Measurements from ENCODE around the gene TRPV6.

The TRPV6 gene

DNA sequence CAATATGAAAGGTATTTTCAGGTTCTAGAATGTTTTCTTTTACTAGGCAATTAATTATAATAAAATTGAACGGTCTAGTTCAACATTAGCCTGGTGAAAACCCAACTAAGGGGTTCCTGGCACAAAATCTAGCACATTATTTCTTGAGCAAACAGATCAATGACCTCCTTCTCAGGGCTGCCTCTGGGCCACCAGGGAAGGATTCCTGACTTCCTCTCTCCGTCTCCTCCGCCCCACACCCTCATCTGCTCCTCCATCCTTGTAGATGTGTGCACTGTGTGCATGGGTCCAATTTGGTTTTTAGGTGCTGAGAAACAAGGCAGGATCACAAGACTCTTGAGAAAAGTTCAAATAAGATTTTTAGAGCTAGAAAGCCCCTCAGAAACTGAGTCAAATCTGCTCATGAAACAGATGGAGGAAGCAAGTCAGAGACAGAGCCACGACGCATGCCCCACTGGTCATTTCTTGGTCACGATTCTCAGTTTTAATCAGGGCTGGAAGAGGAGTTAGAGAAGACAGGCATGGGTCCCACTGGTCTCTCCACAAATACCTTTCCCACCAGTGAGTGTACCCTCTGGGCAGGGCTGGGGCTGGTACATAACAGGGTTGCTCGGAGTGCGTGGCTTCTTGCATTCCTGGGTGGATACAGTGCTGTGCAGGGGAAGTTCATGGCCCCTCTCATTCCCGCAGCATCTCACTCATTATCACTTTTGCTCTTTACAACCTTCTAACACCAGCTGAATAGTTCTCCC lies 3.8 kb downstream of the TRPV6 start:
- no peak for DNase-seq

DNA sequence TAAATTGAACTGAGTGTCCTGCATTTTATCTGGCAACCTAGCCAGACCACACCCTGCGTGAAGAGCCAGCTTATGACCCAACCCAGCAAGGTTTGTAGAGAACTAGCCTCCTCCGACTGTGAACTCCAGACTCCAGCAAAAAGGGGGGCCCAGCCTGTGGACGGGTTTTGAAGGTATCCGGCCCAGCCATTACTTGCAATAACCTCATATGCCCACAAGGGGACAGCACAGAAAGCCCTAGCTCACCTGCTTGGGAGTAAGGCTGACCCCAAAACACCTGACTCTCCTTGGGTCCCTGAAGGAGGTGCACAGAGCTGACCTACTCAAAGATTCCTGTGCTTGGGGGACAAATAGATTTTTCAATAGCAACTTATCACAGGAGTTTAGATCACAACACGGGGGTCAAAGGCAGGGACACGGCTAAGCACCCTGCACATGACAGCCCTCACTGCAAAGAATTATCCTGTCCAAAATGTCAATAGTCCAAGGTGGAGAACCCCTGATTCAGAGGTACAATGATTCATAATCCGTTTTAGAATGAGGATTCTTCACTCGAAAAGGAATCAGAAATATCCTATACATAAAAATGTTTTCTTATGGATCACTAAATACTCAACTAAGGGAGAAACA lies 4.6 kb downstream of the TRPV6 start:
- no peak for DNase-seq

DNA sequence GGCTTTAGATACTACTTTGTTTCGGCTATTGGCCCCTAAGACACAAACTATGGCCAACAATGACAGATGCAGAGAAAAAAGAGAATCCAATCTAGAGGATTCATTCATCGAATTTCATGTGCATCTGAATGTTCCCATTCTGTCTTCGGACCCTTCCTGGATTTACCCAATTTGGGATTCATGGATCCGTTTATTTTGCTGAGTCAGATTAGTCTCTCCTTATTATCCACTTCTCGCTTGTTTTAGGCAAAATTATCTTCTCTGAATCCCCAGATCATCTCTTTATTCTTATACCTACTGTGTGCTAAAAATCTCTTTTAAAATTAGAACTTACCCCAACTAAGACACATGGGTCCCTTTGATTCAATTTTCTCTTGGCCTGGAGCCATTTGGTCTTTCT lies 6.5 kb downstream of the TRPV6 start:
- no peak for DNase-seq

DNA sequence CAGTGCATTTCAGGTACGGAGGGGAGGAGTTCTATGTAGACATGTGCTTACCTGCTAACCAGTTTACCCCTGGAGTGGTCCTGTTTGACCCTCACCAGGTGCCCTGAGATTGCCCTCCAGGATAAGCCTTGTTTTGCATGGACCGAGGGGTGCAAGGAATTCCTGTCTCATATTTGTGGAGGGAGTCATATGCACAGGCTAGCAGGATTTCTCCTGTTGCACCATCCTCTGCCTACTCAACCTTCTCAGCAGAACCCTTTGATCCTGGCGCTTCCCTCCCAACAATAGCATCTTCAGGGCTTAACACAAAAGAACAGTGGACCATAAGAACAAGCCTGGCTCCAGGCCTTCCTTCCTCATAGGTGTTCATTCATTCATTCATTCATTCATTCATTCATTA lies 7.2 kb downstream of the TRPV6 start:
- no peak for DNase-seq

DNA sequence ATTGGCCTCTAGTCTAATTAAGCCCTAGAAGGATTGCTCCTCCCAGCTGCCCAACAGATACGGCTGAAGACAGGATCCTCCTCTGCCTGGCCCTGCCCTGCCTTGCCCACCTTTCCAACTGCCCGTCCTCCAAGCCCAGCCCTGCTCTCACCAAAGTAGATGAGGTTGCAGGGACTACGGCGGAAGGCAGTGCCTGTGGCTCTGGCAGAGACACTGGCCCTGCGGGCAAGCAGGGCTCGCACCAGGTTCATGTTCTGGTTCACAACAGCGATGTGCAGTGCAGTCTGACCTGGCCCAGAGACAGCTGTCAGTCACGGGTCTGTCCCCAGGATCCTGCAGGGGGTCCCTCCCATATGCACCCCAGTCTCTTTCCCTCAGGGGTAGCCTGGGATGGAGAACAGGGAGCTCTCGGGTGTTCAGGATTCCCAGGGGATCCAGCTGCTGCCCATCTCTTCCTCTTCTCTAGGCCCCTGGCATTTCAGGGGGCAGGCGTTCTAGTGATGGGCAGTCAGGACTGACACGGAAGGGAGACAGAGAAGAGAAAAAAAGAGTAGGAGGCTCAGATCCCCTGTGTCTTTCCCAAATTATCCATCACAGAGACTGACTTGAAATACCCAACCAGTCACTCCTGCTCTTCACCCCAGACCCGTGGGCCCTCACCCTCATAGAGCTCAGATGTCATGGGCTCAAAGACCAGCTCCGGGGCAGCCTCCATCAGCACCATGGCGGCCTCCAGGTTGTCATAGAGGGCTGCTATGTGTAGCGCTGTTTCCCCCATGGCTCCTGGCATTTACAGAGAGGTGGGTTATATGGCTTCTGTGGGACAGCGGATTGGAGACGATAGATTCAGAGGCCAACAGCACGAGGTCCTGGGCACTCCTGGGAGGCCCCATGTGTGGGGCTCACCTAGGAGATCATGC lies 8.3 kb downstream of the TRPV6 start:
- DNase-seq: no peak

DNA sequence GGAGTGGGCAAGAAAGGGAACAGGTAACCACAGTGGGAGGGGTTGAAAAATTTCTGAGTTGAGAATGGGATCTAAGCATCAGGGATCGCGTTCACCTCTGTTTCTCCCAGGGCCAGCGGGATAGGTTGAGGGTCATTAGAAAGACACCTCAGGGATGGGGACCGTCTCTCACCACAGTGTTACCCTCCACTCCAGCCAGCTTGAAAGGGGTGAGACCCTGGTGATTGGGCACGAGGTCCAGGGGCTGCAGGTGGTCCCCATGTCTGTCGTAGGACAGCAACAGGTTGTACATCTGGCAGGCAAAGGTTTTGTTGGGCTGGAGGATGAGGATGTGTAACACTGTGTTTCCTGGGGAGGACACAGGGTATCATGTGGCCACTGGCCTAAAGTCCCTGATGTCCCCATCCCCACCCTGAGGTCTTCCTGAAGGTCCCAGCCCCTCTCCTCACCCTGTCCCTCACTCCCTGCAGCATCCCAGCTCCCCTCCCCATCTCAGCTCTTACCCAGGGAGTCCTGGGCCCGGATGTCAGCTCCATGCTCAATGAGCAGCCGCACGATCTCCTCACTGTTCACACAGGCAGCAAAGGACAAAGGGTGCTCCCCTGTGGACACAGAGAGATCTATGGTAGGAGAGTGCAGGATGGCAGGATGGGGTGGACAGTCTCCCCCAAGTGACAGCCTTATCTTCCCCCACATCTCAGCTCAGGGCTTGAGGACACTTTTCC lies 9.1 kb downstream of the TRPV6 start:
- no peak for DNase-seq

DNA sequence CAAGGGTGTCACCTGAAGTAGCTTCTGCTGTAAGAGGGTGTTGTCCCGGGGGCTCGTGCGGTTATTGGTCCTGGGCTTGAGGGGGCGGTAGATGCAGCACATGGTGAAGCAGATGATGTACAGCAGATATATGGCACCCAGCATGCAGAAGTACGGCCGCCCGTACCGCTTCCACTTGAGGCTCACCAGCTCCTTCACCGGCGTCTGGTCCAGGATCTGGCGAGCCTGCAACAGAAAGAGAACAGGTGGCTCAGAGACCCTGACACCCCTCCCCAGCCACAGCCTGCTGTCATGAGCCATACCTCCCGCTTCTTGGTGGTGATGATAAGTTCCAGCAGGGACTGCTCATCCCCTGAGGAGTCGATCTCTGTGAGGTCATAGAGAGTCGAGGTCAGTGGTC lies 10.1 kb downstream of the TRPV6 start:
- DNase-seq: no peak

DNA sequence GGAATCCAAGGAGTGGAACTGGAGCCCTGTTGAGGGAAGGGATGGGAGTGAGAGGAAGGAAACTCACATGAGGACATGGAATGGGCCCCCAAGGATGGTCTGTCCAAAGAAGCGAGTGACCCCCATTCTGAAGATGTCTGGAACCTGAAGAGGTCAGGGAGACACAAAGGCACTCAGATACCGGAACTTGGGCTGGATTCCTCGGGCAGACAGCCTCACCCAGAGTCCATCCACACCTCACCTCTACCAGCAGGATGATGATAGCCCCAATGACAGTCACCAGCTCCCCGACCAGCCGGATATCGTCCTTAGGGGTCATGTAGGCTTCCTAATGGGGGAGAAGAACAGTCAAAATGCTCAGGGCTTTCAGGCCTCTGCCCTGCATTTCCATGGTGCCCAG lies 10.7 kb downstream of the TRPV6 start:
- DNase-seq: no peak

DNA sequence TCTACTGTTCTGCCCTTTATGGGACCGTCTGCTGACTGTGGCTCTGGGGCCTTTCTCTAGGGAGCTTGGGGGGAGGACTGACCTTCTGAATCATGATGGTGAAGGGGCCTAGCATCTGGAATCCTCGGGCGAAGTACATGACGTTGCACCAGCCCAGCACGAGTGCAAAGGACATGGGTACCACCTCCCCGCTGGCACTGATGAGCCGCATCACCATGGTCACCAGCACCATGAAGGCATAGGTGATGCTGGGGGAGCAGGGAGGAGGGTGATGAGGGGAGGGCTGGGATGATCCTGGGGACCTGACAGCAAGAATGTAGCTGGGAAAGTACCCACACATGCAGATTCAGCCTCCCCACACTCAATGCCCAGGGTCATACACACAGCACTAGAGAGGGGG lies 11.1 kb downstream of the TRPV6 start:
- DNase-seq: no peak

DNA sequence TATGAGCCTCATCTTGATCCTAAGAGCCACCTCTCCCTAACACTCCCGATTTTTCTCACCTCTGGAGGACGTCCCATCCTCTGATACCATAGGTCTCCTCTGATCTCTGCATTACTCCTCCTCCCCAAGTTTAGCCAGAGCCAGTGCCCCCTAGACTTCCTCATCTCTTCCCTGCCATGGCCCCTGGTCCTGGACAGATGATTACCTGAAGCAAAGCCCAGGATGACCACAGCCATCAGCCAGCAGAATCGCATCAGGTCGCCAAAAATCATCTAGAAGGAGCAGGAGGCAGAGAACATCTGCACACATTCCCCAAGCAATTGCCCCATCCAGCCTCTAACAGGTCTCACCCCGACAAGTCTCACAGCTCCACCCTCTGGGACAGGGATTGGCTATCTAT lies 11.7 kb downstream of the TRPV6 start:
- no peak for DNase-seq

DNA sequence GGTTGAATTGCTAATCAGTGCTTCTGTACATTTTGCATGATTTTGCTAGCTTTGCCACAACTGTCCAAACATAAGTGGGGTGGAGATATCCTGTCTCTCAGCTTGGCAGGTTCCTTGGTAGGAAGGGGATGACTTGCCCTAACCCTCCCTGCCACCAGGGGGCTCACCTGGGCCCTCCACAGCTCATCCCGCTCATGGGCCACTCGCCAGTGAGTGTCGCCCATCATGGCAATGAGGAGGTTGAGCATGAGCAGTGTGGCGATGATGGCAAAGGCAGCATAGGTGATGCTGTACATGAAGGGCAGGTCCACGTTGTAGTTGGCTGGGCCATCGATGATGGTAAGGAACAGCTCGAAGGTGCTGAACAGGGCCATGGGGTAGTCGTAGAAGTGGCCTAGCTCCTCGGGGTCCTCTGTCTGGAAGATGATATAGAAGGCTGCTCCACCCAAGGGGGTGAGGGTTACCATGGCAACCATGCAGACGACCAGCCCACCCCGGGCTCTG lies 12.2 kb downstream of the TRPV6 start:
- DNase-seq: no peak

DNA sequence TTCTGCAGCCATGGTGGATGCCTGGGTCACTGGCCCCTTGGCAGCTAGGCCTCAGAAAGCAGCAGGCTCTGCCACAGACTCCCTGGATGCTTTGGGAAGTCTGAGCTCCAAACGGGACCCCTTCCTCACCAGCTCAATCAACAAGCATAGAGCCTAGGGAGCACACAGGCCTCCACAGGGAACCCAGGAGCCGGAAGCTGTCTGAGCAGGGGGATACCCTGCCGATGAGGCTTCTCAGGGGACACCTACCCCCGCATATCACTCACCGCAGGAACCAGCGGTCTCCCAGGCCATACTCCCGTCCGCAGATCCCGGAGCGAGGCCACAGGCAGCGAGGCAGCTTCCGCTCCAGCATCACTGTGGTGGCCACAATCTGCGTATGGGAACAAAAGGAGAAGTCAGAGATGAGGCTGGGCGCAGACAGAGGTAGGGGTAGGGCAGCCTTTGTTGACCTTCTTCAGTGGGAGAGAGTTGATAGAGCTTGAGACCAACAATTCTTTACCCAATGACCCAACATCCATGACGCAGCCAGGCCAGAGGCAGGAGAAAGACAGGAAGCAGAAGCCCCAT lies 13.4 kb downstream of the TRPV6 start:
- DNase-seq: no peak

DNA sequence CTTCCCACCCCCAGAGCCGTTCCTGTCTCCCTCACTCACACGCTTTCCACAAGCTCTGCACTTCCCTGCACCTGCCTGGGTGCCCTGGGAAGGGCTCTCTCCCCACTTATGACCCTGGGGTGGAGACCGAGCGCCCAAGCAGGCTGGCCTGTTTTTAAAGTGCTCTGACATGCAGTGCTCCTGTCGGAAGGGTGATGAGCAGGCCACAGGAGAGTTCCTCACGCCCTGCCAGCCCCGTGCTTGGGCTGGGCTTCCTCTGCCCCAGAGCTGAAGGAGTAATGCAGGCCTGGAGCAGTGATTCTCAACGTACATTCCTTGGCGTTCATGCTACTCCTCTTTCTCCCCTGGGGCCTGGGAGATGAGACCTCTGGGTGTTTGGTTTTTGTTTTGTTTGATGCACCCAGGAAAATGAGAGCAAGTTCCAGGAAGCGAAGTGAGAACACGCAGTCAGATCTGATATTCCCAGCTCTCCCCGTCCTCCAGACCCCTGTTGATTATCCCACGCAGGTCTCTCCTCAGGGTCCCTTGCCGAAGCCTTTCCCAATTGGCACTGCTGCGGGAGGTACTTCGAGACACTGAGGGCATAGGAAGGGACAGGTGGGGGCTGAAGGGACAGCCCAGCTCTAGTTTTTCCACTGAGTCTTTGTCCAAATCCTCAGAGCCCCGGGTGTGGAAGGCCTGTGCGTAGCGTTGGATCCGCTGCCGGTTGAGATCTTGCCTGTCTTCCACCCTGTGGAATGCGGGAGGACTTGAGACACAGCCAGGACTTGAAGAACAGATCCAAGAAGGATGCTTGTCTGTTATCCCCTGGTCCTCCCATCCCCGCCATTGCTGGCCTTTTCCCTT lies 14.1 kb downstream of the TRPV6 start:
- no peak for DNase-seq

DNA sequence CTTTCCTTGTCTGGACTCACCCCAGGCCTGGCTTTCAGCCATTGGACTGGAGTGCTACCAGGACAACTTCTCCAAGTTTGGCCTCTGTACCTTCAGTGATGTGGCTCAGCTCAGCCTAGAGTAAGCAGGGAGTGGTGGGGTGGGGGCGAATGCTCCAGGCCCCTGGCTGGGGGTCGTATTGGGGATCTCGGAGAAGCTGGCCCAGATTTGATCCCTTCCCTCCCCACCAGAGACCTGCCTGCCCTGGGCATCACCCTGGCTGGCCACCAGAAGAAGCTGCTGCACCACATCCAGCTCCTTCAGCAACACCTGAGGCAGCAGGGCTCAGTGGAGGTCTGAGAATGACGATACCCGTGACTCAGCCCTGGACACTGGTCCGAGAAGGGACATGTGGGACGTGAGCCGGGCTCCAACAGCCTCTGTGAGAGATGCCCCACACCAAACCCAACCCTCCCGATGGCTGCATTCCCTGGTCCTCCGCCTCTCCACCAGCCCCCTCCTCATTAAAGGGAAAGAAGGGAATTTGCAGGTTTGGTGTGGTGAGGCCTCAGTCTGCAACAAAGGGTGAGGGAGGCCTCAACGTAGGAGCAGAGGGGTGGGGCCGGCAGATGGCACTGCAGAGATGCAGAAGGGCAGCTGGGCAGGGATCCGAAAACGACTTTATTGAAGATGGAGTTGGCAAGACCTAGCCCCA lies 14.8 kb downstream of the TRPV6 start:
- no peak for DNase-seq

DNA sequence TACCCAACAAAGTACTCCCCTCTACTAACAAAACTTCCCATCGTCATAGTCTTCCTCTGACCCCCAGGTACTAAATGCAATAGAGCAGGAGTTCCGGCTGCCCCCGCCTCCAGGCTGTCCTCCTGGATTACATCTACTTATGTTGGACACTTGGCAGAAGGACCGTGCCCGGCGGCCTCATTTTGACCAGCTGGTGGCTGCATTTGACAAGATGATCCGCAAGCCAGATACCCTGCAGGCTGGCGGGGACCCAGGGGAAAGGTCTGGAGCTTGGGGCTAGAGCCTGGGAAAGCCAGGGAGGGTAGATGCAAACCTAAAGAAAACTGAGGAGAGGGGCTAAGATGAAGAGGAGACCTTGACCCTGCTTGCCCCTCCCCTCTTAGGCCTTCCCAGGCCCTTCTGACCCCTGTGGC lies 15.4 kb downstream of the TRPV6 start:
- no peak for DNase-seq

DNA sequence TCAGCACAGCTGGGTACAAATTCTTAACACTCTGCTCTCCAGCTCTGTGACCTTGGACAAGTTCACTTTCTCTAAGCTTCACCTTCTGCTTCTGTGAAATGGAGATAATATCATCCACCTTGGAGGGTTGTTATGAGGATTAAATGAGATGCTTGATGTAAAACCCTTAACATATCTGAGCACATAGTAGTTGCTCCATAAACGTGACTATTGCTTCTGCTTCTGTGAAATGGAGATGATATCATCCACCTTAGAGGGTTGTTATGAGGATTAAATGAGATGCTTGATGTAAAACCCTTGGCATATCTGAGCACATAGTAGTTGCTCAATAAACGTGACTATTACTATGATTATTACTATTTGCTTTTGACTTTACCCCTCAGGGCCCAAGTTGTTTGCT lies 16.1 kb downstream of the TRPV6 start:
- DNase-seq: no peak

DNA sequence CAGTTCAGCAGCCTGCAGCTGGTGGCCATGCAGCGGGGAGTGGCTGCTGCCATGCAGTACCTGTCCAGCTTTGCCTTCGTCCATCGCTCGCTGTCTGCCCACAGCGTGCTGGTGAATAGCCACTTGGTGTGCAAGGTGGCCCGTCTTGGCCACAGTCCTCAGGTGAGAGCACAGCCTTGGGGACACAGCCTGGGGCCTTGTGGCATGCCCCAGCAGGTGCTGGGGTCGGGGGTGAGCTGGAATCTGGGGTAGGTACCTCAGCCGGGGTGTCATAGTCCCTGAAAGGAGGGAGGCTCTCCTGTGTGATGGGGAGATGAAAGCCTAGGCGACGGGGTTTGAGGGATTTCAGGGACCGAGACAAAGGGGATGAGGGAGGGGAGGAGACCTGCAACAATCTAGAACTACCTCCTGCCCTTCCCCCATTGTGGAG lies 16.5 kb downstream of the TRPV6 start:
- no peak for DNase-seq

DNA sequence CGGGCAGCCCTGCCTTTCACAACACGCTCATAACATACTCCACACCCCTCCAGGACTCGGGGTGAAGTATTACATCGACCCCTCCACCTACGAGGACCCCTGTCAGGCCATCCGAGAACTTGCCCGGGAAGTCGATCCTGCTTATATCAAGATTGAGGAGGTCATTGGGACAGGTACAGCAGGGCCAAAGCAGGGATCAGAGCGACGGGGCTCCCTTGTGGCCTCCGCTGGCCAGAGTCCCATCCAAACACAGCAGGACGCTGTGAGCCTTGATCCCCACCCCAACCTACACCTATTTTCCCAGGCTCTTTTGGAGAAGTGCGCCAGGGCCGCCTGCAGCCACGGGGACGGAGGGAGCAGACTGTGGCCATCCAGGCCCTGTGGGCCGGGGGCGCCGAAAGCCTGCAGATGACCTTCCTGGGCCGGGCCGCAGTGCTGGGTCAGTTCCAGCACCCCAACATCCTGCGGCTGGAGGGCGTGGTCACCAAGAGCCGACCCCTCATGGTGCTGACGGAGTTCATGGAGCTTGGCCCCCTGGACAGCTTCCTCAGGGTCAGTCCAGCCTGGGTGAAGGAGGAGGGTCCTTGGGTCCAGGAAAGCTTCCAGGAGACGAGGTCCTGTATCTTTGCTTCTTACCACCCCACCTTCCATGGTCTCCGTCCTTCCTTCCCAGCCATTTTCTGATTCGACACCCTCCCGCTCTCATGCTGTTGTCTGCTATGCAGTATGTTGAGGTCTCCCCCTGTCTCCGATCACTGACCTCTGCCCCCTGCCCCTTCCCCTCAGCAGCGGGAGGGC lies 17.2 kb downstream of the TRPV6 start:
- no peak for DNase-seq

DNA sequence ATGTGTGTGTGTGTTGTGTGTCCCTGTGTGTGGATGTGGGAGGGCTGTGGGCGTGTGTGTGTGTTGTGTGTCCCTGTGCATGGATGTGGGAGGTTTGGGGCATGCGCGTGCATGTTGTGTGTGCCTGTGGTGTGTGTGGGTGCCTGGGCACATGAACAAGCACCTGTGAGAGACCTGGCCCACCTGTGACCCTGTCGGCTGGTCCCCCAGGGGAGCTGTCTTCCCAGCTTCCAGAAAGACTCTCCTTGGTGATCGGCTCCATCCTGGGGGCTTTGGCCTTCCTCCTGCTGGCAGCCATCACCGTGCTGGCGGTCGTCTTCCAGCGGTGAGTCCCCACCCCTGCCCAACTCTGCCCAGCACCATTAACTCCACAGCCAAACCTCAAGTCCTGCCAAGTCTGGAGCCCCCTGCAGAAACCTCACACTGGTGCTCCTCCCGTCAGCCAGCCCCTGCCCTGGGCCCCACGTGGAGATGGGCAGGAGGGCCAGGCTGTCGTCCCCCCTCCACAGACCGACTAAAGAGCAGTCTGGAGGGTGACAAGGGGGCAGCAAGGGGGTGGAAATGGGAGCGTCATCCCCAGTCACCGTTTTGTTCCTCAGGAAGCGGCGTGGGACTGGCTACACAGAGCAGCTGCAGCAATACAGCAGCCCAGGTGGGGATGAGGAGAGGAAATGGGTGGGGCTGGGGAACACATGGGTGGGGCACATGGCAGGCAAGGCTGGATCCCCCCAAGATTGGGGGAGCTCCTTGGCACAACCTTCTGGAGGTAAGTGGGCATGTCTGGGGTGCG lies 18.0 kb downstream of the TRPV6 start:
- DNase-seq: no peak
